ENCODE results near the gene CACNA1B.

Gene CACNA1B

DNA sequence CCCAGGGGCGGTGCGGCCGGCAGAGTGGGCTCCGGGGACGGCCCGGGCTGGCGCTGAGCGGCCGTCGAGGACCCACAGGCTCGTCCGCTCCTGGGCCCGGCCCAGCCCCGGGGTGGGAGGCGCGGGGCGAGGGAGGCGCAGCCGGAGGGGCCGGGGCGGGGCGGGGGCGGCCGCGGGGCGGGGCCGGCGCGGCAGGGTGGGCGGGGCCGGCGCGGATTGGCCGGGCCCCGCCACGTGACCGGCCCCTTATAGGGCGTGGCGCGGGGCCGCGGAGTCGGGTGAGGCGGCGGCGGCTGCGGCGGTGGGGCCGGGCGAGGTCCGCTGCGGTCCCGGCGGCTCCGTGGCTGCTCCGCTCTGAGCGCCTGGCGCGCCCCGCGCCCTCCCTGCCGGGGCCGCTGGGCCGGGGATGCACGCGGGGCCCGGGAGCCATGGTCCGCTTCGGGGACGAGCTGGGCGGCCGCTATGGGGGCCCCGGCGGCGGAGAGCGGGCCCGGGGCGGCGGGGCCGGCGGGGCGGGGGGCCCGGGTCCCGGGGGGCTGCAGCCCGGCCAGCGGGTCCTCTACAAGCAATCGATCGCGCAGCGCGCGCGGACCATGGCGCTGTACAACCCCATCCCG lies at the start of gene CACNA1B:
Gene CACNA1B (plus strand): TSS at position 277 of the 617 bp plus-strand sequence. CDS start 152 bp downstream, at position 429.
- peak; percentile 8 for DNase-seq

DNA sequence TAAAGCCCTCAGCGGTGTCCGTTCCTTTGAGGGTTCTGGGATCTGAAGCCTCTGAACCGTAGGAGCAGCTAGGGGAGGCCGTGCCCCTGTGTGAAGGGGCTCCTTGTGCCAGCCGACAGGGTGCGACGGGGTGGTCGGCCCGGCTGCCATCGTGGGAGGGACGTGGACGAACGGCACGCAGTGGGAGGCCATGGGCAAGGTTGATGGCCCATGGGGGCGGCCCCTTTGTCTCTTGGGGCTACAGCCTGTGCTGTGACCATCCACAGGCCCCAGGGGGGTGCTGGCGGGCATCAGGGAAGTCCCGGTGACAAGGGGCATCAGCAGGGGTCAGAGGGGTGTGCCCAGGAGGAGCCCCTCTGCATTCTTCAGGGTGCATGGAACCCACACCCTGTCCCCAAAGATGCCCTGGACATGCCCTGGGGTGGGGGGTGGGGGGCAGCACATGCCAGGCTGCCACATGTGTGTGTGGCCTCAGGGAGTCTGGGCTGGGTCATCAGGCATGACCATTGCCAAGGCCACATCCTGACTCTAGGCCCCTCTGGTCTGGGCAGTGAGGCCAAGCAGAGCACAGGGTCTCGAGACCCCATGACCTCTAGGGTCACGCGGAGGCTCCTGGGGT lies 49.6 kb upstream of the CACNA1B start:
- no peak for DNase-seq

DNA sequence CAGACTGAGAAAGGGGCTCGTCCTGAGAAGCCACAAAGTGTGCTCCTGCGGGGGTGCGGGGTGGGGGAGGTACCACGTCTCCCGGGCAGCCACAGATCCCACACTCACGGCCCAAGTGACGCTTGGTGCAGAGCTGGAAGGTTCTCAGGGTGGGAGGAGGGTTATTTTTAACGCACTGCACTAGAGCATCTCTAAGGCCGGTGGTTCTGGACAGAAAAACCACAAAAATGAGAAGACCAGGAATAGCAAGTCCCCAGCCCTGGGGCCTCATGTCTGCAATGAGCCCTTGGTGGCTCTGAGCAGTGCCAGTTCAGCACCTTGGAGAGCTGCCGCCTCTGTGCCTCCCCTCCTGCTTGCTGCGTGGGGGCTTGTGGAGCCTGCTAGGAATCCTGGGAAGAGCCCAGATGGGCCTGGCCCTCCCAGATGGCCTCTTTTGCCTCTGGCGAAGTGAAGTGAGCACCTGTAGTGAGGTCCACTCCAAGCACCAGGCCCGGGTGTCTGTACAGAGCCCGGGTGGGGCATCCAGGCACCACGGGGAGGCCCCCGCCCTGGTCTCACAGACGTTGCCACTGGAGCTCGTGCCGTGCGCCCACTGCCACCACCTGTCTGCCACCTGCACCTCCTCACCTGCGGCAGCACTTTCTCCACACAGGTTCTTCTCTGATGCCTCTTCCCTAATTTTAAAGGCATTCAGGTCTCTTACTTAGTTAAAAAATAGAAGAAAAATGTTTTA lies 48.9 kb upstream of the CACNA1B start:
- DNase-seq: no peak

DNA sequence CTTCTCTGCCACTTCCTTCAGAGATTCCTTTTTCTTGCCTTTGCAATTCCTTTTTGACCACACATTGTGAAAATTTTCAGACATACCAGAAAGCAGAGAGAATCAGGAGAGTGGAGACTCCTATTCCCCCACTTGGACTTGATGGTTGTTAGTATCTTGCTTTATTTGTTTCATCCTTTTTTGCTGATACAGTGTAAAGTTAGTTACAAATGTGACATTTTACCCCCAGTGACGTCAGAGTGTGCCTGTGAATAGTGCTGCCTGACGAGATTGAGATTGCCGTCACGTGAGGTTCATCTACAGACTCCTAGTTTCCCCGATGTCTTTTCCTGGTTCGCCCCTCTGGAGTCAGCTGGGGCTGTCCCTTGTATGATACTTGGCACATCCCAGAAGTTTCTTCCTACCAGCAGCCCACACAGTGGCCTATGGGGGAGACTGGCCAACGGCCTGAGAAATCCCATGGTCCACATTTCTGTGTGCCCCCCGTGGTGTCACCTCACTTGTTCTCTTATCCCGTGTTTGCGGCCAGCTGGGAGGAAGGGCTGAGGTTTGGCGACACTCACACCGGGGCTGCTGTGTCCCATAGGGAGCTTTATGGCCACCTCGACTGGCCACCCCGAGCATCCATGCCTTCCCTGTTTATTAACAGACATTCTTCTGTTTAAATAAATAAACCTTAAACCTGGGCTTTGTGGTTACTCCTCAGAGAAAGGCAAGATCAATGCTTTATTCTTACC lies 48.2 kb upstream of the CACNA1B start:
- no peak for DNase-seq

DNA sequence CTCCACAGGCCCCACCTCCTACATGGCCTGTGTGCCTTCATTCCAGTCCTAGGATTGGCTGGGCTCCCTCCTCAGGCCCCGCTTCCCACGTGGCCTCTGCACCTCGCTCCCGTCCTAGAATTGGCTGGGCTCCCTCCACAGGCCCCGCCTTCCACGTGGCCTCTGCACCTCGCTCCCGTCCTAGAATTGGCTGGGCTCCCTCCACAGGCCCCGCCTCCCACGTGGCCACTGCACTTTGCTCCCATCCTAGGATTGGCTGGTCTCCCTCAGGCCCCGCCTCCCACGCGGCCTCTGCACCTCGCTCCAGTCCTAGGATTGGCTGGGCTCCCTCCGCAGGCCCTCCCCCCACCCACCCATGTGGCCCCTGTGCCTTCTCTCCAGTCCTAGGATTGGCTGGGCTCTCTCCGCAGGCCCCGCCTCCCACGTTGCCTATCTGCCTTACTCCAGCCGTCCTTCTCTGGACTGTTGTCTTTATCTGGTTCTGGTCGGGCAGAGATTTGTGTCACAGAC lies 45.3 kb upstream of the CACNA1B start:
- no peak for DNase-seq

DNA sequence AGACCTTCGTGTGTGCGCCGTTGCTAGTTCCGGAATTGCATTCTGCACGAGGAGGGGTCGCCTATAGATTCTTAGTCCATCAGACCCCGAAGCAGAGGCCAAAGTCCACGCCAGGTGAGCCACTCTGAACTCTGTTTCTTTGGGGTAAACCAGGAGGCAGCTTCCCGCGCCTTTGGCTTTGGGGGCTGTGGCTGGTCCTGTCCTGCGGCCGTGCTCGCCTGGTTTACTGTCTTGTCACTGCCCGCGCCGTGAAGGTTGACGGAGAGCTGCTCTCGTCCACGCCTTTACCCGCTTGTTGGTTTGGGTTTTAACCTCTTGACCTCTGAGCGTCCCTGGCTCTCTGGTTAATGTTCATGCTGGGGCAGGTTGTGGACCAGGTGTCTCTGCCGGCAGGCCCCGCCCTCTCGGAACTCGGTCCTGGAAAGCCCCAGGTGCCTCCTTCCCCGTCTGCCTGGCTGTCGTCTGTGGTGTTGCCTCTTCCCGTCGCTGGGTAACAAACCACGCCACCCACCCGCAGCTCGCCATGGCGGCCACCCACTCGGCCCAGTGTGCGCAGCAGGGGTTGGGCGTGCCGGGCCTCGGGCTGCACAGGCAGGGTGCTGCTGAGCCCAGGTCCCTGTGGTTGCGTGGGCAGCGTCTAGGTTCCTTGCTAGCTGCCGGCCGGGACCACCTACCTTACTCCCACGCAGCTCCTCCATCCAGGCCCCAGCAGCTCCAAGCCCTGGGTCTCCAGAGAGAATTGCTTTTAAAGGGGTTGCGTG lies 44.6 kb upstream of the CACNA1B start:
- DNase-seq: no peak

DNA sequence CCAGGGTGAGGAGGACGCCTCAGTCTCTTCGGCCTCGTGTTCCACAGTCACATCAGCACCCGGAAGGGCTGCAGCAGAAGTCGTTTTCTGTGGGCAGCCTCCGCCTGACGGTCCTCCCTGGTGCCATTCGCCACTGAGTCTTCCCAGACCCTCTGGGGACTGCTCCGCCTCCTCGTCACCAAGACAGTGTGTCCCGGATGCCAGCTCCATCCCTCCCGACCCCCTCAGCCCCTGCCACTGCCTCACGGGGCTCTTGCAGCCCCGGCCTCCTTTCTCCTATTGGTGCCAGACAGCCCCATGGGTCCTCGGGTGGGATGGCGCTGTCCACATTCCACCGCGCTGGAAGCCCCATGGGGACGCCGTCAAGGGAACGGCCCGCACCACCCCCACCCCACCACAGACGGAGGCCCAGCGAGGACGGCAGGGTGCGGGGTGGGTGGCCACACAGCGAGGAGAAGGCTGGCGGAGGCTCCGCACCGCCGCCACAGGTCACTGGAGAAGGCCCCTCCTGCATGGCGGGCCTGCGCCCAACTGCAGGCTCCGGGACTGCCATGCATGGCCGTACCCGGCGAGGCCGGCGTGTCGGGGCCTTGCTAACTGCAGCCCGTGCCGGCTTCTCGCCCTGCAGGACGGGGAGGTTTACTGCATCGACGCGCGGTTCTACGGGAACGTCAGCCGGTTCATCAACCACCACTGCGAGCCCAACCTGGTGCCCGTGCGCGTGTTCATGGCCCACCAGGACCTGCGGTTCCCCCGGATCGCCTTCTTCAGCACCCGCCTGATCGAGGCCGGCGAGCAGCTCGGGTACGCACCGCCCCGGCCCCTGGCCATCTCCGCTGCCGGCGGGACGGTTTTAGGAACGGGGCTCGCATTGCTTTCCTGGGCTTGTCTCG lies 43.6 kb upstream of the CACNA1B start:
- no peak for DNase-seq

DNA sequence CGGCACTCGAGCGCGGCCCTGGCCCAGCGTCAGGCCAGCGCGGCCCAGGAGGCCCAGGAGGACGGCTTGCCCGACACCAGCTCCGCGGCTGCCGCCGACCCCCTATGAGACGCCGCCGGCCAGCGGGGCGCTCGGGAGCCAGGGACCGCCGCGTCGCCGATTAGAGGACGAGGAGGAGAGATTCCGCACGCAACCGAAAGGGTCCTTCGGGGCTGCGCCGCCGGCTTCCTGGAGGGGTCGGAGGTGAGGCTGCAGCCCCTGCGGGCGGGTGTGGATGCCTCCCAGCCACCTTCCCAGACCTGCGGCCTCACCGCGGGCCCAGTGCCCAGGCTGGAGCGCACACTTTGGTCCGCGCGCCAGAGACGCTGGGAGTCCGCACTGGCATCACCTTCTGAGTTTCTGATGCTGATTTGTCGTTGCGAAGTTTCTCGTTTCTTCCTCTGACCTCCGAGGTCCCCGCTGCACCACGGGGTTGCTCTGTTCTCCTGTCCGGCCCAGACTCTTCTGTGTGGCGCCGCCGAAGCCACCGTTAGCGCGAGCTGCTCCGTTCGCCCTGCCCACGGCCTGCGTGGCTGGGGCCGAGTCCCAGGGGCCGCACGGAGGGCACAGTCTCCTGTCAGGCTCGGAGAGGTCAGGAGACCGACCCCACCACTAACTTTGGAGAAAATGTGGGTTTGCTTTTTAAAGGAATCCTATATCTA lies 42.6 kb upstream of the CACNA1B start:
- DNase-seq: no peak

DNA sequence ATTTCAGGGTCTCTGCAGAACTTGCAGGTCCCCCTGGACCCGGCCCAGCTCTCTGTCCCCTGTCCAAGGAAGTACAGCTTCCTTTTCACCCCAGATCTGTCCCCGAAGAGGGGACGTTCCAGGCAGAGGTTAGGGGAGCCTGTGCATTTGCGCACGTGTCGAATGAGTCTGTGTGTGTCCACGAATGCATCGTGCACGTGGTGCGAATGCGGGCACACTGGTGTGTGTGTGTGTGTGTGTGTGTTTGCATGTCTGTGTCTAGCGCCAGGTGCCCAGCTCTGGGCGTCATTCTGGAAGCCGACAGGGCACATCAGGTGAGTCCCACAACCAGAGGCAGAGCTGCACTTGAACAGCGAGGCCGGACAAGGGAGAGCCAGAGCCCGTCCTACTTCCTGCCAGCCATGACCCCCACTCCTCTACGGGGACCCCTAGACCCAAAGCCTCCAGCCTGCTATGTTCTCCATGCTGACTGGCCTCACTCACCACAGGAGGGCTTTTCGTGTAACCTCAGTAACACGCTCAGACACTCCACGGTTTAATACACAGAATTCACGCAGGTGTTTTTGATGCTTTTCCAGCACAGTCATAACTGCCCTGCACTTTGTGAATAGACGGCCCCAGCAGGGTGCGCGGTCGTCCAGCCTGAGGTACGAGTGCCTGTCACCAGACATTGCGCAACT lies 41.3 kb upstream of the CACNA1B start:
- no peak for DNase-seq

DNA sequence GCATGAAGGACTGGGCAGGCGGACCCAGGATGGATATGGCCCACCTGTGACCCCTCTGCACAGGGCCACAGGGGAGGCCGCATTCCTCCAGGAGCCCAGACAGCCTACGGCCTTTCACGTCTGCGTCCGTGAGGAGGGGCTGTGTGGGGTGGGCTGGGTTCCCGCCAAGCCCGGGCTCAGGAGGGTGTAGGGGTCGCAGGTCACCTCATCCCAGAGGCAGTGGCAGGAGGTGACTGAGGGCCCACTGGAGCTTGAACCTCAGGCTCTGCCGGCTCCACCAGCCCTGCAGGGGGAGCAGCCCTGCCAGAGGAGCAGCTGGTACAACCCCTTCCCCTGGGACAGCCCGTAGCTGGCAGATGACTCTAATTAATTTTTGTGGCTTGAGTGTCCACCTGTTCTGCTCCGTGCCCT lies 40.7 kb upstream of the CACNA1B start:
- no peak for DNase-seq

DNA sequence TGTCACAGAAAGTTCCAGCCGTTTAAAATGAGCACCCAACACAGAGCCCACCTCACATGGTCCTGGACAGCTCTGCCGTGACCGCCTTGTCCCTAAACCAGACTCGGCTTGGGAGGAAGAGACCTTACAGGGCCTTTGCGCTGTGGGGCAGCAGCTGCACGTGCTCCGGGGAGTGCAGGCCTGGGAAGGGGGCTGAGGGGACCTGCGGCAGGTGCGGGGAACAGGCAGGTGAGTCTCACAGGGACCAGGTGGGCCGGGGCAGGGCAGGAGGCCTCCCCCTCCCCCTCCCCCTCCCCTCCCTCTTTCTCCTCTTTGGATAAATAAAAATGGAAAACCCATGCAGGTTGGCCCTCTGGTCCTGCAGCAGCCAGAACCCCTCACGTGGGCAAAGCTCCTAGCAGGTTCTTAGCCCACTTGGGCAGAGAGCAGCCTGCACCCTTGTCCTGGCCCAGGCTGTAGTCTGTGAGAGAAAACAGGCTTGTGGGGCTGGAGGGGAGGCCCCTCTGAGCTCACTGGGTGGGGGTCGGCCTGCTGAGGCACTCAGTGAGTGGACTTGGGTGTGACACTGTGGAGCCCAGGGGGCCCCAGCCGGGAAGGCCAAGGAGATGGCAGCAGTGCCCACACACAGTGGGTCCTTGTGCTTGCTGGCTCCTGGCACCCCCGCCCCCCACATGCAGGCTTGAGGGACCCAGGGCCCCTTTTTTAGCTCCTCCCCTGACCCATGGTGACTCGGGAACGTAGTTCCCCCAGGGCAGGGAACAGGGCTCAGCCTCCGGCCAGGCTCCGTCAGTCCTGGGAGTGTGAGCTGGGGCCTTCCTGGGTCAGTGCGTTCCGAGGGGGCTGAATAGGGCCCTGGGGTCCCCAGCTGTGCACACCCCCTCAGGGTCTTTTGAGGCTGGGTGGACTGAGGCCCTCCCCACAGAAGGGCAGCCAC lies 40.0 kb upstream of the CACNA1B start:
- no peak for DNase-seq

DNA sequence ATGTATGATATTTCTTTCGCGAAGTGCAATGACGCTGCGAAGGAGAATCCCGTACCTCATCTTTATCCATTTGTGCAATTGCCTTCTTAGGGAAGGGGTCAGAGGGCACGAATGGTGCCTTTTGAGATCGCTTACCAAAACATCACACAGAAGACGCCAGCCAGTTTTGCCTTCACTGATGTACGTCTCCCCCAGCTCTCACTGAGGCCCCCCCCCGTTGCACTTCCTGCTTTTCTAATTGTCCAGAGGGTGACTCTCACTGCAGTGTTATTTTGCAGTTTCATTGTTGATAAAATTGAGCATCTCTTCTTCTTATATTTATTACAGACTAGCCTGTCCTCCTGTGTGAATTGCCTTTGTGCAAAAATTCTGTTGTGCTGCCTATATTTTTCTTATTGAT lies 39.0 kb upstream of the CACNA1B start:
- DNase-seq: no peak

DNA sequence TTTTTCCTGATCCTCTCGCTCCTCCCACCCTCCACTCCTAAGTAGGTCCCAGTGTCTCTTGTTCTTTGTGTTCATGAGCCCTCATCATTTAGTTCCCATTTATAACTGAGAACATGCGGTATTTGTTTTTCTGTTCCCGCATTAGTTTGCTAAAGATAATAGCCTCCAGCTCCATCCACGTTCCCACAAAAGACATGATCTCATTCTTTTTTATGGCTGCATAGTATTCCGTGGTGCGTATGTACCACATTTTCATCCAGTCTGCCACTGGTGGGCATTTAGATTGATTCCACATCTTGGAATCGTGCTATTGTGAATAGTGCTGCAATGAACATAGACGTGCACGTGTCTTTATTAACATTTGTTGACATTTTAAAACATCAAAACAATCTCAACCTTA lies 34.2 kb upstream of the CACNA1B start:
- no peak for DNase-seq

DNA sequence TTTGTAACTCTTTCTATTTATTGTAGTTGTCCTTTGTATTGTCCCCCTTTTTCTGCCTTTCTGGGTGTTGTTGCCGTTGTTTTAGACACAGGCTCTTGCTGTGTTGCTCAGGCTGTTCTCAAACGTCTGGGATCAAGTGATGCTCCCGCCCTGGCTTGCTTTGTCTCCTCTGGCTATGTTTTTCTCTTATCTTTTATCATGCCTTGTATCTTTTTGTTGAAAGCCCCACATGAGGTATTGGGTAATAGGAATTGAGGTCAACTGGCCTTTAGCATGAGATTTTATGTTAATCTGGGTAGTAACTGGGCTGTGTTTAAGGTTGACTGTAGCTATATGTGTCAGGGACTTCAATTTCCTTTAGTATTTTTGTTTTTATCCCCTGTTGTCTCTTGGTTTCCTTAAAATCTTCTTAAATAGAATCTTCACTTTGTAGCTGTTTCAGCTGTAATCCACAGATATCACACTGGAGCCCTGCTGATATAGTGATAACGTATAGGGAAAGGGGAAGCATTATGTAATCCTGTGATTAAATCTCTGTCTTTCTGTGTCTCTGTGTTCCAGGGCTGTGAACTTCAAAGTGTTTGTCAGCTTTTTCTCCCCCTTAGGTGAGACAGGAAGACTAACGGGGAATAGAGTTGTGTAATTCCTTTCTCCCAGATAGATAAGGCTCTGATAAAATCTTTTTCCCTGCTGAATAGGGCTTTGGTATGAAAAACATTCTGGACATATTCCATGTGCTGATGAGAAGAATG lies 25.9 kb upstream of the CACNA1B start:
- DNase-seq: no peak

DNA sequence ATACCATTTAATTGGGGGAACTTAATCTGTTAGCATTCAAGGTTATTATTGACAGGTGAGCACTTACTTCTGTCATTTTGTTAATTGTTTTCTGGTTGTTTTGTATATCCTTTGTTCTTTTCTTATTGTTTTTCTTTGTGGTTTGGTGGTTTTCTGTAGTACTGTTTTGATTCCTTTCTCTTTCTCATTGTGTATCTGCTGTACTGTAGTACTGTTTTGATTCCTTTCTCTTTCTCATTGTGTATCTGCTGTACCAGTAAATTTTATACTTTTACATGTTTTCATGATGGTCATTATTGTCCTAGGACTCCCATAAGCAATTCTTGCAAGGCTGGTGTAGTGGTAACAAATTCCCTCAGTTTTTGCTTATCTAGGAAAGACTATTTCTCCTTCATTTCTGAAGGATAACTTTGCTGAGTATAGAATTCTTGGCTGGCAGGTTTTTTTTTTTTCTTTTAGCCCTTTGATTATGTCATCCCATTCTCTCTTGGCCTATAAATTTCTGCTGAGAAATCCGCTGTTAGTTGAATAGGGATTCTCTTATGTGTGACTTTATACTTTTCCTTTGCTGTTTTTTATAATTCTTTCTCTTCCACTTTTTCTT lies 24.1 kb upstream of the CACNA1B start:
- no peak for DNase-seq

DNA sequence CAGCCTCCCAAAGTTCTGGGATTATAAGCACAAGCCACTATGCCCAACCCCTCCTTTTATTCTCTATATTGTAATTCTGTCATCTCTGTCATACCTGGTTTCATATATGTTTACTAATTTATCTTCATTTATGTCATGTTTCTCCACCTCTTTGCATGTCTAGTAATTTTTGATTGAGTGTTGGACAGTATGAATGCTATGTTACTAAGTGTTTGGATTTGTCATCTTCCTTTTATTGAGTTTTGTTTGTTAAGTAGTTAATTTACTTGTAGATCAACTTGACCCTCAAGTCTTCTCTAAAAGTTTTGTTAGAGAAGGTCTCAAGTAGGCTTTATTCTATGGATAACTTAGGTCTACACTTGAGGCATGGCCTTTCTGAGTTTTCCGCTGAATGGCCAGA lies 17.2 kb upstream of the CACNA1B start:
- DNase-seq: no peak

DNA sequence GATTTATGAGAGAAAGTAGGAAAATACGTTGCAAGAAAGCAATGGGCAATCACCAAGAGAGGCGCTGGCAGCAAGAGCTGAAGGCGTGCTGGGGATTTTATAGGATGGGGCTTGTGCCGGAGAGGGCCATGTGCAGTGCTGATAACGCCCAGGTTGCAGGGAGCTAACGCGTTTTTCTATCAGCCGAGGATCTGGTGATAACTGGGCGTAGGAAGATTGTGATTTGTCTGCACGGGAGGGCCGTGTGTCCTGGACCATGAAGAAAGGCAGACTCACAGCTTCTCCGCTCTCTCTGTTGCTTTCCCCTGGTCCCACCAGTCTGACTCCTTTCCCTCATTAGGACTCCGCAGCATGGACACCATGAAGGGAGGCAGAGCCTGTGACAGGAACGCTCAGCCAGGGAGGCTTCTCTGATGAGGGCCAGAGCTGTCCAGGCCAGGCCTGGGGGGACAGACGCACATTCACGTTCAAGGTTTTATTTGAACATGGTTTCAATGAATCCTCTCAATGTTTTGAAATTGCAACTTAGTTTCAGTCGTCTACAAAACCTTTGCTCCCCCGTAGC lies 11.9 kb upstream of the CACNA1B start:
- DNase-seq: no peak
